ENCODE results near the gene SEMA5B. TPM values are rescaled to one million over a fixed set of nuclear protein-coding genes. Genes with fewer than 3 reads are reported as not detected.

The SEMA5B gene
- total RNA-seq, 1 donor from 2014 or later, result 1.0 TPM

DNA sequence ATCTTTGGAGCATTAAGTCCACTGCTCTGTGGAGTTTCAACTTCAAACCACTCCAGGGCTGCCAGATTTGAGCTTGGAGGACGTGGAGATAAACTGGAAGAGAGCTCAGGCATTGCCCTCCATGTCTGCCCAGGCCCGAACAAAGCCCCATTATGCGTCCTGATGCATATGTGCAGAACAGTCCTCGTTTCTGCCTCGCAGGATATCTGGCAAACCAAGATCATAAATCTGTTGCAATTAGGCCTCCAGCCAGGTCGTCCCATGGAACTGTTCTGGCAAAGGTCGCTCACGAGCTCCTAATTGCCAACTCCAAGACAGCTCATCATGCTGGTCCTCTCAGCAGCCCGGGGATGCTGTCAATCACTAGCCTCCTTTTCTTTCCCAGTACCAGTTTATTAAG, 91.2 kb downstream of the SEMA5B start:
- Mint-ChIP-seq H3K4me3 (ENCODE audit: unreplicated experiment) (no peak overlapping the region), H3K27me3 (ENCODE audit: low read depth, unreplicated experiment) (peaks cover 19% of the 10 kb centered on the region), H3K27ac (ENCODE audit: unreplicated experiment) (no peak overlapping the region), H3K4me1 (ENCODE audit: low read depth, unreplicated experiment) (peaks cover 7% of the 10 kb centered on the region), H3K9me3 (ENCODE audit: unreplicated experiment) (peaks cover 8% of the 10 kb centered on the region), H3K36me3 (ENCODE audit: low read depth, unreplicated experiment) (no peaks in the 10 kb centered on the region)
- Histone ChIP-seq H3K4me2 (ENCODE audit: low read length) (no peak overlapping the region), H3K27me3 (ENCODE audit: insufficient read depth, low read length) (peaks cover 8% of the 10 kb centered on the region), H3K4me3 (ENCODE audit: insufficient read depth, low read depth, low read length) (no peak overlapping the region), H2AFZ (ENCODE audit: low read depth, low read length) (no peak overlapping the region), H3K36me3 (ENCODE audit: insufficient read depth, low read length) (no peaks in the 10 kb centered on the region), H3K4me1 (ENCODE audit: insufficient read depth, low read length) (no peaks in the 10 kb centered on the region), H4K20me1 (ENCODE audit: insufficient read depth, low read length) (no peaks in the 10 kb centered on the region), H3K9me3 (ENCODE audit: insufficient read depth, low read depth, low read length) (no peaks in the 10 kb centered on the region), H3K27ac (ENCODE audit: low read depth, low read length) (no peak overlapping the region), H3K79me2 (ENCODE audit: insufficient read depth, low read length) (no peaks in the 10 kb centered on the region), H3K9ac (ENCODE audit: low read length) (no peak overlapping the region)
- TF ChIP-seq, protein P1, sequence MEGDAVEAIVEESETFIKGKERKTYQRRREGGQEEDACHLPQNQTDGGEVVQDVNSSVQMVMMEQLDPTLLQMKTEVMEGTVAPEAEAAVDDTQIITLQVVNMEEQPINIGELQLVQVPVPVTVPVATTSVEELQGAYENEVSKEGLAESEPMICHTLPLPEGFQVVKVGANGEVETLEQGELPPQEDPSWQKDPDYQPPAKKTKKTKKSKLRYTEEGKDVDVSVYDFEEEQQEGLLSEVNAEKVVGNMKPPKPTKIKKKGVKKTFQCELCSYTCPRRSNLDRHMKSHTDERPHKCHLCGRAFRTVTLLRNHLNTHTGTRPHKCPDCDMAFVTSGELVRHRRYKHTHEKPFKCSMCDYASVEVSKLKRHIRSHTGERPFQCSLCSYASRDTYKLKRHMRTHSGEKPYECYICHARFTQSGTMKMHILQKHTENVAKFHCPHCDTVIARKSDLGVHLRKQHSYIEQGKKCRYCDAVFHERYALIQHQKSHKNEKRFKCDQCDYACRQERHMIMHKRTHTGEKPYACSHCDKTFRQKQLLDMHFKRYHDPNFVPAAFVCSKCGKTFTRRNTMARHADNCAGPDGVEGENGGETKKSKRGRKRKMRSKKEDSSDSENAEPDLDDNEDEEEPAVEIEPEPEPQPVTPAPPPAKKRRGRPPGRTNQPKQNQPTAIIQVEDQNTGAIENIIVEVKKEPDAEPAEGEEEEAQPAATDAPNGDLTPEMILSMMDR (IDR thresholded peaks at IDR 0.05; ENCODE audit: insufficient read depth, low read depth, low read length), result no peak
- TF ChIP-seq EZH2 (IDR thresholded peaks at IDR 0.05; ENCODE audit: insufficient read depth, low read length), result no peak
- no peak for DNase-seq (ENCODE audit: low read depth)
- no peak for FAIRE-seq

DNA sequence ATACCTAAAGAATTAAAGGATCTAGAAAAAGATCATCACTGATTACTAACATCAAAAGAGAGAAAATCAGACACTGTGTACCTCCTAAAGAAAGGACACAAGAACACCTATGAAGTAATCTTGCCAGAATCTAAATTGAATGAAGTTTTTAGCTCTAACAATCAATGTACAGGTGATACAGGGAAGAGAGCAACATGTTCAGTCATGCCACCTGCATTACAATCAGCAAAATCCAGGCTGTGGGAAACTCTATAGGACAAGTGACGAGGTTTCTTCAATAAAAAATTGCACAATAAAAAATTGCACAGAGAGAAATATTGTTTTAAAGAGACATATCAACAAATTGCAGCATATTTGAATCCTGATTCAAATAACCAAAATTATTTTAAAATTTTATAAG, 93.3 kb downstream of the SEMA5B start:
- no peaks in the 10 kb centered on the region for H3K36me3 ChIP-seq (ENCODE audit: insufficient read depth, low read length)
- no peaks in the 10 kb centered on the region for H3K79me2 ChIP-seq (ENCODE audit: insufficient read depth, low read length)
- no peaks in the 10 kb centered on the region for H4K20me1 ChIP-seq (ENCODE audit: insufficient read depth, low read length)
- TF ChIP-seq EZH2 (IDR thresholded peaks at IDR 0.05; ENCODE audit: insufficient read depth, low read length), result no peak
- TF ChIP-seq, protein P1 (IDR thresholded peaks at IDR 0.05; ENCODE audit: insufficient read depth, low read depth, low read length), result no peak
- DNase-seq (ENCODE audit: low read depth), result no peak
- H3K4me3 ChIP-seq (ENCODE audit: insufficient read depth, low read depth, low read length), result no peak overlapping the region
- H3K27me3 Mint-ChIP-seq (ENCODE audit: low read depth, unreplicated experiment), result peaks cover 19% of the 10 kb centered on the region
- H3K9me3 Mint-ChIP-seq (ENCODE audit: unreplicated experiment), result peaks cover 4% of the 10 kb centered on the region
- H2AFZ ChIP-seq (ENCODE audit: low read depth, low read length), result no peak overlapping the region
- peaks cover 12% of the 10 kb centered on the region for H3K27me3 ChIP-seq (ENCODE audit: insufficient read depth, low read length)
- H3K9ac ChIP-seq (ENCODE audit: low read length), result no peak overlapping the region
- H3K4me1 ChIP-seq (ENCODE audit: insufficient read depth, low read length), result no peaks in the 10 kb centered on the region
- H3K4me2 ChIP-seq (ENCODE audit: low read length), result no peak overlapping the region
- FAIRE-seq, result no peak
- no peaks in the 10 kb centered on the region for H3K9me3 ChIP-seq (ENCODE audit: insufficient read depth, low read depth, low read length)
- H3K4me3 Mint-ChIP-seq (ENCODE audit: unreplicated experiment), result no peak overlapping the region
- no peak overlapping the region for H3K27ac ChIP-seq (ENCODE audit: low read depth, low read length)
- H3K27ac Mint-ChIP-seq (ENCODE audit: unreplicated experiment), result no peak overlapping the region
- peaks cover 7% of the 10 kb centered on the region for H3K4me1 Mint-ChIP-seq (ENCODE audit: low read depth, unreplicated experiment)
- no peaks in the 10 kb centered on the region for H3K36me3 Mint-ChIP-seq (ENCODE audit: low read depth, unreplicated experiment)

DNA sequence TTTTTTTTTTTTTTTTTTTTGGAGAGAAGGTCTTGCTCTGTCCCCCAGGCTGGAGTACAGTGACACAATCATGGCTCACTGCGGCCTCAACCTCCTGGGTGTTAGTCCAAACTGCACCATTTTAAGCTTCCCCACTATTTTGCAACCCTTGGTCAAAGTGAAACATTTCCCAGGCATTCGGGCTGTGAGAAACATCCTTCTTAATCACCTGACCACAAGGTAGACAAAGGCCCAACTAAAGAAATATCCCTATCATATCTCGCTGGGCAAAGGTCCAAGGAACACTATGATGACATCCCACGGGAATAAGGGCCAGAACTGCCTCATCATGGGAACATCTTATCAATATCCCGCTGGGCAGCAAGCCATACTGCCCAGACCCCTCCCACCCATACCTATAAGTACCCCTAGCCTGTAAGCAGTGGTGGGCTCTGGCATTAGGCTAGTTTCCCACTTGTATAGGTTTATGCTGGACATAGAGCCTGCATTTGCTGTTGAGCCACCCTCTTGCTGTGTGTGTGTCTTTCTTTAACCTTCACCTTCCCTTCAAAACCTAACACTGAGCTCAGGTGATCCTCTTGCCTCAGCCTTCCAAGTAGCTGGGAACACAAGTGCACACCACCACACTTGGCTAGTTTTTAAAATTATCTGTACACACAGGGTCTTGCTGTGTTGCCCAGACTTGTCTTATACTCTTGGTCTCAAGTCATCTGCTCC, 95.2 kb downstream of the SEMA5B start:
- H4K20me1 ChIP-seq (ENCODE audit: insufficient read depth, low read length), result no peaks in the 10 kb centered on the region
- FAIRE-seq, result no peak

More for the DNA sequence above, 95.2 kb downstream of the SEMA5B start:
- Mint-ChIP-seq H3K9me3 (ENCODE audit: unreplicated experiment) (peaks cover 2% of the 10 kb centered on the region), H3K4me1 (ENCODE audit: low read depth, unreplicated experiment) (peaks cover 7% of the 10 kb centered on the region), H3K4me3 (ENCODE audit: unreplicated experiment) (no peak overlapping the region), H3K27me3 (ENCODE audit: low read depth, unreplicated experiment) (peaks cover 21% of the 10 kb centered on the region), H3K27ac (ENCODE audit: unreplicated experiment) (no peak overlapping the region), H3K36me3 (ENCODE audit: low read depth, unreplicated experiment) (no peaks in the 10 kb centered on the region)
- Histone ChIP-seq H2AFZ (ENCODE audit: low read depth, low read length) (no peak overlapping the region), H3K4me2 (ENCODE audit: low read length) (no peak overlapping the region), H3K9ac (ENCODE audit: low read length) (no peak overlapping the region), H3K36me3 (ENCODE audit: insufficient read depth, low read length) (no peaks in the 10 kb centered on the region), H3K79me2 (ENCODE audit: insufficient read depth, low read length) (no peaks in the 10 kb centered on the region), H3K4me3 (ENCODE audit: insufficient read depth, low read depth, low read length) (no peak overlapping the region), H3K27ac (ENCODE audit: low read depth, low read length) (no peak overlapping the region), H3K4me1 (ENCODE audit: insufficient read depth, low read length) (no peaks in the 10 kb centered on the region), H3K9me3 (ENCODE audit: insufficient read depth, low read depth, low read length) (no peaks in the 10 kb centered on the region), H3K27me3 (ENCODE audit: insufficient read depth, low read length) (peaks cover 15% of the 10 kb centered on the region)
- no peak for DNase-seq (ENCODE audit: low read depth)
- TF ChIP-seq, protein P1 (IDR thresholded peaks at IDR 0.05; ENCODE audit: insufficient read depth, low read depth, low read length), result no peak
- no peak for TF ChIP-seq EZH2 (IDR thresholded peaks at IDR 0.05; ENCODE audit: insufficient read depth, low read length)
